RWPE2 (cell line): ENCODE measurements around the gene CBX5.

ENCODE experiments used
- ATAC-seq: fragments of 200-7000 bp; cut with Tn5 transposase; 3 replicates; pipeline ENCODE4 v1.9.1; 2021; ENCODE audit warnings: low read depth
- DNase-seq: peaks from one replicate; pipeline ENCODE4 v3.0.0-alpha.2; 2020; ENCODE audit warnings: low spot score
- H3K27ac ChIP-seq: fragments of 450-650 bp; 2 replicates; pipeline ENCODE4 v1.5.1; 2017; ENCODE audit warnings: mild to moderate bottlenecking; ENCODE audit not compliant: poor library complexity, severe bottlenecking
- H3K27me3 ChIP-seq: fragments of 250-450 bp; sonication (Bioruptor Pico); 2 replicates; pipeline ENCODE4 v1.5.1; 2021; ENCODE audit warnings: mild to moderate bottlenecking, moderate library complexity; ENCODE audit not compliant: insufficient read depth, poor library complexity, severe bottlenecking
- H3K36me3 ChIP-seq: fragments of 250-450 bp; sonication (Bioruptor Pico); 2 replicates; pipeline ENCODE4 v1.5.1; 2020; ENCODE audit warnings: low read depth, mild to moderate bottlenecking, moderate library complexity
- H3K4me1 ChIP-seq: fragments of 250-450 bp; sonication (Bioruptor Pico); 2 replicates; pipeline ENCODE4 v1.5.1; 2021; ENCODE audit warnings: mild to moderate bottlenecking, moderate library complexity; ENCODE audit not compliant: insufficient read depth, poor library complexity, severe bottlenecking
- H3K4me3 ChIP-seq: fragments of 250-450 bp; sonication (Bioruptor Pico); 2 replicates; pipeline ENCODE4 v1.5.1; 2021; ENCODE audit warnings: mild to moderate bottlenecking, moderate library complexity; ENCODE audit not compliant: severe bottlenecking
- H3K9me3 ChIP-seq: fragments of 250-450 bp; sonication (Bioruptor Pico); 2 replicates; pipeline ENCODE4 v1.5.1; 2021; ENCODE audit warnings: mild to moderate bottlenecking, moderate library complexity; ENCODE audit not compliant: severe bottlenecking
- TF ChIP-seq, protein P1 (sequence below): fragments of 450-650 bp; IDR thresholded peaks from one replicate; pipeline ENCODE4 v1.5.1; 2017; ENCODE audit warnings: mild to moderate bottlenecking, moderate library complexity; ENCODE audit not compliant: poor library complexity, severe bottlenecking

Gene CBX5

DNA sequence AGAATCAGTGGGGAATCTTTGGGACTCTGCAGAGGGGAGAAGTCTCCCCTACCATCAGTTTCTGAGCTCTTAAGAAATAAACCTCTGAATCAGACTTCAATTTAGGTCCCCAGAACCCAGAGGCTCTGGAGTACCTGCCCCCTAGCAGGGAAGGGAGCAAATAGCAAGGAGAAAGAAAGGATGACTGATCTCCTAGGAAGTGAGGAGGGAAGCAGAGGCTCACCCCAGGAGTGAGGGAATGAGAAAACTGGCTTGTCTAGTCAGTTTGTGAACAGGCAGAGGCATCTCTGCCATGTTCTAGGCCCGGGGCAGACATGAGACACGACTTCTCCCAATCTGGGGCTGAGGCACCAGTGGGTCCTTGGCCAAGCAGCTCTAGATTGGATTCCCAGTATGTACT, 66.8 kb downstream of the CBX5 start:
- Histone ChIP-seq H3K27ac (no peak overlapping the region), H3K9me3 (no peaks in the 10 kb centered on the region), H3K27me3 (no peaks in the 10 kb centered on the region), H3K4me3 (no peak overlapping the region), H3K36me3 (no peaks in the 10 kb centered on the region), H3K4me1 (peaks cover 6% of the 10 kb centered on the region)
- ATAC-seq: no peak
- no peak for DNase-seq
- TF ChIP-seq, protein P1, sequence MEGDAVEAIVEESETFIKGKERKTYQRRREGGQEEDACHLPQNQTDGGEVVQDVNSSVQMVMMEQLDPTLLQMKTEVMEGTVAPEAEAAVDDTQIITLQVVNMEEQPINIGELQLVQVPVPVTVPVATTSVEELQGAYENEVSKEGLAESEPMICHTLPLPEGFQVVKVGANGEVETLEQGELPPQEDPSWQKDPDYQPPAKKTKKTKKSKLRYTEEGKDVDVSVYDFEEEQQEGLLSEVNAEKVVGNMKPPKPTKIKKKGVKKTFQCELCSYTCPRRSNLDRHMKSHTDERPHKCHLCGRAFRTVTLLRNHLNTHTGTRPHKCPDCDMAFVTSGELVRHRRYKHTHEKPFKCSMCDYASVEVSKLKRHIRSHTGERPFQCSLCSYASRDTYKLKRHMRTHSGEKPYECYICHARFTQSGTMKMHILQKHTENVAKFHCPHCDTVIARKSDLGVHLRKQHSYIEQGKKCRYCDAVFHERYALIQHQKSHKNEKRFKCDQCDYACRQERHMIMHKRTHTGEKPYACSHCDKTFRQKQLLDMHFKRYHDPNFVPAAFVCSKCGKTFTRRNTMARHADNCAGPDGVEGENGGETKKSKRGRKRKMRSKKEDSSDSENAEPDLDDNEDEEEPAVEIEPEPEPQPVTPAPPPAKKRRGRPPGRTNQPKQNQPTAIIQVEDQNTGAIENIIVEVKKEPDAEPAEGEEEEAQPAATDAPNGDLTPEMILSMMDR: no peak

DNA sequence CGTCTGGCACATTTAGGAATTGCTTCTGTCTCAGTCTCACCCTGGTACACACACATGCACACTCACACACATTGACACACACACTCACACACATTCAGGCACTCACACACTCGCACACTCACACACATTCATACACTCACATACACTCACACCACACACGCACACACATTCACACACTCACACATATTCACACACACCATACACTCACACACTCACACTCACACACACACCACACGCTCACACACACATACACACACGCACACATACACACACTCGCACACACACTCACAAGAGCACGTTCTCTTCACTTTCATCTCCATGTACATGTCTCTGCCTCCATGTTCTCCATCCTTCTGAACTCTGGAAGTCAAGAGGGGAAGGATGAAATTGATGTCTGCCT, 68.0 kb downstream of the CBX5 start:
- no peak for ATAC-seq
- H3K4me1 ChIP-seq: no peaks in the 10 kb centered on the region
- H3K27me3 ChIP-seq: no peaks in the 10 kb centered on the region
- H3K36me3 ChIP-seq: no peaks in the 10 kb centered on the region
- H3K9me3 ChIP-seq: no peaks in the 10 kb centered on the region
- H3K27ac ChIP-seq: no peak overlapping the region
- TF ChIP-seq, protein P1: no peak
- no peak overlapping the region for H3K4me3 ChIP-seq
- no peak for DNase-seq

DNA sequence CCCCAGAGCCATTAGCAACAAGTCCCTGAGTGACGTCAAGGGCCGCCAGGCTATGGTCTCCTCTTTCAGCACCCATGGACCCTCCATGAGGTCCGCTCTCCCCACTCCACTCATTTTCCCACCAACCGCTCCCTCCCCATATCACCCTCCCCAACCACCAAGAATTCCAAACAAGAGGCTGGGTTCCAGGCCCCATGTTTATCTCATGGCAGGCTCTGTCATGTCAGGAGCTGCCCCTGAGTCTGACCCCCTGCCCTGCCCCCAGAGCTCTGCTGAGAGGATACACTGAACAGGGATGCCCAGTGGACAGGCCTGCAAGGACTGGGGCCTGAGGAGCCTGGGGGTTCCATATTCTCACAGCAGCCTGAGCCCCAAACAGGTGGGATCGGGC, 69.5 kb downstream of the CBX5 start:
- no peak overlapping the region for H3K4me3 ChIP-seq
- no peaks in the 10 kb centered on the region for H3K4me1 ChIP-seq
- DNase-seq (no peak), ATAC-seq (no peak)
- TF ChIP-seq, protein P1: no peak
- H3K36me3 ChIP-seq: no peaks in the 10 kb centered on the region
- H3K9me3 ChIP-seq: no peaks in the 10 kb centered on the region
- no peak overlapping the region for H3K27ac ChIP-seq
- H3K27me3 ChIP-seq: no peaks in the 10 kb centered on the region

DNA sequence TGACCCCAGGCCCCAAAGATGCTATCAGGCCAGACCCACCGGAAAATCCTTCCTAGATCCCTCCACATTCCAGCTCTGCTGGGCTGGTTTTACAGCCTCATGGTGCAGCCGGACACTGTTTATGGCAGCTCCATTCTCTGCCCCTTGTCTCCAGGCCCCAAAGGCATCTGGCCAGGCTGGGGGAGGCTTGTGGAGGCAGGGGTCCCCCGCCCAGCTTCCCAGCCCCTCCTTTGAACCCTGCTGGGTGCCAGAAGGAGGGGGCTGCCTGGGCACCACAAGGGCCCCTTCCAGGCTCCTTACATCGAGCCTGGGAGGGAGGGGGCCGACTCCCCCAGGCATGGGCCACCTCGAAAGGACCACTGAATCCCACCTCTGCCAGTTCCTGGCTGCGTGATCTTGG, 71.3 kb downstream of the CBX5 start:
- Histone ChIP-seq H3K4me1 (no peaks in the 10 kb centered on the region), H3K36me3 (no peaks in the 10 kb centered on the region), H3K9me3 (no peaks in the 10 kb centered on the region), H3K27ac (no peak overlapping the region), H3K27me3 (no peaks in the 10 kb centered on the region), H3K4me3 (no peak overlapping the region)
- ATAC-seq: no peak
- TF ChIP-seq, protein P1: no peak
- no peak for DNase-seq

DNA sequence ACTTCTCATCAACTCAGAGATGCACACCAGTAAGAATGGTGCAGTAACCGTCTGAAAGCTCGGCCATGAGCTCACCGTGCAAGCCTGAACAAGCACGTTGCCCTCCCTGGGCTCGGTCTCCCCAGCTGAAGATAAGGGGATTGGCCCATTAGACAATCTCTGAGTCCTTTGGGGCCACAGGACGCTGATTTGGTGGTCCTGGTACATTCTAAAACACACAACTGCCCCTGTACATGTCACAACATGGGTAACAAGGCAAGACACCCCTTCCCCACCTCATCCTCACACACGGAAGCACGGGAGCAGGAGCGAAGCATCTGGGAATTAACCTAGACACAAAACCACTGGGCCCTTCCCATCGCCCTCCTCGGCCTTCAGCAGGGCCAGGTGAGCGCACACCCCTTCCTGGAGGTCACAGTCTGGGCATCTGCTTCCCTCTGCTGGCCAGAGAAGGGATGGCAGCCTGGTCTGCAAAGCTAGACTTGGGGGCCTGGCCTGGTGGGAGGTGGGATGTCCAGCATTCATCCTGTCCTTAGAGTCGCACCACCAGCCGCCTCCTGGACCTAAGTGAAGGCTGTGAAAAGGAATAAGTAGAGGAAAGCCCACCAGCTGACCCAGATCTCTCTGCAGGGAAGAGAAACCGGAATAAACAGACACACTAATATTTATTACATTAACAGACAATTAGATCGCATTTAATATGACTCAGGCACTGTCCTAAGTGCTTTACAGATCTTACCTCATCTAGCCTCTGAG, 72.2 kb downstream of the CBX5 start:
- no peaks in the 10 kb centered on the region for H3K9me3 ChIP-seq
- no peaks in the 10 kb centered on the region for H3K4me1 ChIP-seq
- no peak overlapping the region for H3K27ac ChIP-seq
- ATAC-seq: peak; percentile 84
- no peak overlapping the region for H3K4me3 ChIP-seq
- H3K27me3 ChIP-seq: no peaks in the 10 kb centered on the region
- no peaks in the 10 kb centered on the region for H3K36me3 ChIP-seq
- TF ChIP-seq, protein P1: peak; percentile 94
- DNase-seq: no peak
